AG04450 (cell line): ENCODE data around the gene FAM20A. TPM values are rescaled to one million over a fixed set of nuclear protein-coding genes. Genes with fewer than 3 reads are reported as not detected.
A peak's percentile ranks its signal among the peaks of the same experiment; 100 is the strongest.

ENCODE experiments used
- CTCF ChIA-PET: fragments of 300-600, 350-600 bp; formaldehyde crosslinking; extraction: SDS; loops from one replicate; lab custom pipeline; 2022; ENCODE audit warnings: antibody characterized with exemption, inconsistent platforms; lab: Charles Lee
- POLR2A ChIA-PET: fragments of 350-600 bp; formaldehyde crosslinking; extraction: SDS; loops from one replicate; lab custom pipeline; 2021; ENCODE audit warnings: antibody characterized with exemption, inconsistent platforms; lab: Yijun Ruan, JAX
- DNase-seq: peaks from one replicate; pipeline ENCODE4 v3.0.0-alpha.2; 2011; ENCODE audit warnings: low read depth, low spot score
- H3K27ac ChIP-seq: one replicate; pipeline ENCODE4 v1.5.1; 2012; ENCODE audit warnings: low read depth, low read length, control low read depth
- H3K27me3 ChIP-seq: one replicate; pipeline ENCODE4 v1.6.0; 2012; ENCODE audit warnings: low read length; ENCODE audit not compliant: control insufficient read depth, insufficient read depth
- H3K4me3 ChIP-seq: 2 replicates; pipeline ENCODE4 v1.5.1; 2011; ENCODE audit warnings: mild to moderate bottlenecking, low read depth, low read length, control low read depth
- H3K9me3 ChIP-seq: 2 replicates; pipeline ENCODE4 v1.5.1; 2012; ENCODE audit warnings: low read length; ENCODE audit not compliant: control insufficient read depth, insufficient read depth
- polyA plus RNA-seq: library from polyadenylated mRNA; depleted of rRNA; stranded (reverse); fragments of >200 nt; gene quantifications from 2 replicates; pipeline ENCODE4 v1.2.3, GENCODE V29; 2011
- TF ChIP-seq, protein P1 (sequence below): IDR thresholded peaks from 2 replicates; pipeline ENCODE4 v1.5.1; 2011; ENCODE audit warnings: low read depth, low read length, control low read depth, inconsistent platforms

Gene FAM20A
- polyA plus RNA-seq, 1 experiment: not detected

DNA sequence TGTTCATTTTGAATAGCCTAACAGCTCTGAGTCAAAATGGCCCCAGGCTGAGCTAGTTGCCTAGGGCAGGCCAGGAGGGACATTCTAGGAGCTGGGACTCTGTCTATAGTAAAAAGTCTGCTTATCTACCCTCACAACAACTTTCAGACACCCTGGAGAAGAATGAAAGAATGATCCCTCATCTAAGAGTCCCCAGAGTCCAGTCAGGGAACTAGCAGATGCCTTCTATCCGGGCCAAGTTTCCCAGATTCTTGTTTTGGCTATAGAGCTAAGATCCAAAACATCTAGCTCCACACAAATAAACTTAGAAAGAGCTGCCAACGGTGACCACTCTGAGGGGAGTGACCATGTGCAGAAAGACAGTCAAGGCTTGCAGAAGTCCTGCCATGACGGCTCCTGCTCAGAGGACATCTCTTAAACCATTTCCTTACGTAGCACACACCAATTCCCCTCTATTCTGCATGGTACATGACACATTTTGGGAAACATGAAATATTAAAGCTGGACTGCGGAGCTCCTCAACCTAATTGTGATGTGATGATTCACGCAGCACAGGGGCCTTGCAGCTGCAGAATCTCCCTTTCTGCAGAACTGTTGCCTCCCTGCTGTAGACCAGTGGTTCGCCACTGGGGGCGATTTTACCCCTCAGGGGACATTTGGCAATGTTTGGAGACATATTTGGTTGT lies 24.2 kb downstream of the FAM20A start:
- no peak overlapping the region for H3K4me3 ChIP-seq
- TF ChIP-seq, protein P1, sequence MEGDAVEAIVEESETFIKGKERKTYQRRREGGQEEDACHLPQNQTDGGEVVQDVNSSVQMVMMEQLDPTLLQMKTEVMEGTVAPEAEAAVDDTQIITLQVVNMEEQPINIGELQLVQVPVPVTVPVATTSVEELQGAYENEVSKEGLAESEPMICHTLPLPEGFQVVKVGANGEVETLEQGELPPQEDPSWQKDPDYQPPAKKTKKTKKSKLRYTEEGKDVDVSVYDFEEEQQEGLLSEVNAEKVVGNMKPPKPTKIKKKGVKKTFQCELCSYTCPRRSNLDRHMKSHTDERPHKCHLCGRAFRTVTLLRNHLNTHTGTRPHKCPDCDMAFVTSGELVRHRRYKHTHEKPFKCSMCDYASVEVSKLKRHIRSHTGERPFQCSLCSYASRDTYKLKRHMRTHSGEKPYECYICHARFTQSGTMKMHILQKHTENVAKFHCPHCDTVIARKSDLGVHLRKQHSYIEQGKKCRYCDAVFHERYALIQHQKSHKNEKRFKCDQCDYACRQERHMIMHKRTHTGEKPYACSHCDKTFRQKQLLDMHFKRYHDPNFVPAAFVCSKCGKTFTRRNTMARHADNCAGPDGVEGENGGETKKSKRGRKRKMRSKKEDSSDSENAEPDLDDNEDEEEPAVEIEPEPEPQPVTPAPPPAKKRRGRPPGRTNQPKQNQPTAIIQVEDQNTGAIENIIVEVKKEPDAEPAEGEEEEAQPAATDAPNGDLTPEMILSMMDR: peak; percentile 37
- POLR2A ChIA-PET: interaction anchor here (1.0 kb wide), 1 partner anchor 121 kb away, joined by 3 read pairs; no protein-coding TSS in a partner anchor
- H3K9me3 ChIP-seq: no peaks in the 10 kb centered on the region
- H3K27me3 ChIP-seq: peaks cover 3% of the 10 kb centered on the region
- no peak overlapping the region for H3K27ac ChIP-seq
- peak; percentile 10 for DNase-seq
- CTCF ChIA-PET: interaction anchor here (0.6 to 1.7 kb wide), 3 partner anchors 11 to 37 kb away, joined by 3 to 4 read pairs (median 3); no protein-coding TSS in a partner anchor

DNA sequence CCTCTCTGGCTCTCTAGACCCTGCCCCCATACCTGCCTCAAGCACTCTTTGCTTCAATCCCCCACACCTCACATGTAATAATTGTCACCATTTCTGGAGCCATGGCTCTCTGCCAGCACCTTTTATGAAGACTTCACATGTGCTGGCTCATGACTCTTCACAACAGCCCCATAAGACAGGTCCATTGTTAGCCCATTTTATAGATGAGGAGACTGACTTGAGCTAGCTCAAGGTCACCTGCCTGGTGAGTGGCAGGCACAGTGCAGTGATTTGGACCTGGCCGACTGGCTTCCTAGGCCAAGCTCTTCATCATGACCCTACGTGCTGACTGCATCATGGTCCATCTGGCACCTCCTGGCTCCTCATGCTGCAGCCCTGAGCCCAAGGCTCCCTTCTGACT lies 25.0 kb downstream of the FAM20A start:
- Histone ChIP-seq H3K4me3 (no peak overlapping the region), H3K27ac (no peak overlapping the region), H3K27me3 (peaks cover 3% of the 10 kb centered on the region), H3K9me3 (no peaks in the 10 kb centered on the region)
- TF ChIP-seq, protein P1: no peak
- ChIA-PET CTCF (no interaction called here), POLR2A (no interaction called here)
- no peak for DNase-seq

DNA sequence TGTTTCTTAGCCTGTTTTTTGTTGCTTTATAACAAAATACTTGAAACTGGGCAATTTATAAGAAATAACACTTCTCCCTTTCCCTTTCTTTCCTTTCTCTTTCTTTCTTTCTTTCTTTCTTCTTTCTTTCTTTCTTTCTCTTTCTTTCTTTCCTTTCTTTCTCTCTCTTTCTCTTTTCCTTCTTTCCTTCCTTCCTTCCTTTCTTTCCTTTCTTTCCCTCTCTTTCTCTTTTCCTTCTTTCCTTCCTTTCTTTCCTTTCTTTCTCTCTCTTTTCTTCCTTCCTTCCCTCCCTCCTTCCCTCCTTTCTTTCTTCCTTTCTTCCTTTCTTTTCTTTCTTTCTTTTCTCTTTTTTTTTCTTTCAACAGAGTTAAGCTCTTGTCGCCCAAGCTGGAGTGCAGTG lies 27.8 kb downstream of the FAM20A start:
- ChIA-PET CTCF (interaction anchor here (0.7 kb wide), 1 partner anchor 185 kb away, joined by 5 read pairs; no protein-coding TSS in a partner anchor), POLR2A (interaction anchor here (0.5 kb wide), 1 partner anchor 97 kb away, joined by 6 read pairs; no protein-coding TSS in a partner anchor)
- Histone ChIP-seq H3K4me3 (no peak overlapping the region), H3K27me3 (no peaks in the 10 kb centered on the region), H3K9me3 (no peaks in the 10 kb centered on the region), H3K27ac (no peak overlapping the region)
- no peak for DNase-seq
- TF ChIP-seq, protein P1: no peak

DNA sequence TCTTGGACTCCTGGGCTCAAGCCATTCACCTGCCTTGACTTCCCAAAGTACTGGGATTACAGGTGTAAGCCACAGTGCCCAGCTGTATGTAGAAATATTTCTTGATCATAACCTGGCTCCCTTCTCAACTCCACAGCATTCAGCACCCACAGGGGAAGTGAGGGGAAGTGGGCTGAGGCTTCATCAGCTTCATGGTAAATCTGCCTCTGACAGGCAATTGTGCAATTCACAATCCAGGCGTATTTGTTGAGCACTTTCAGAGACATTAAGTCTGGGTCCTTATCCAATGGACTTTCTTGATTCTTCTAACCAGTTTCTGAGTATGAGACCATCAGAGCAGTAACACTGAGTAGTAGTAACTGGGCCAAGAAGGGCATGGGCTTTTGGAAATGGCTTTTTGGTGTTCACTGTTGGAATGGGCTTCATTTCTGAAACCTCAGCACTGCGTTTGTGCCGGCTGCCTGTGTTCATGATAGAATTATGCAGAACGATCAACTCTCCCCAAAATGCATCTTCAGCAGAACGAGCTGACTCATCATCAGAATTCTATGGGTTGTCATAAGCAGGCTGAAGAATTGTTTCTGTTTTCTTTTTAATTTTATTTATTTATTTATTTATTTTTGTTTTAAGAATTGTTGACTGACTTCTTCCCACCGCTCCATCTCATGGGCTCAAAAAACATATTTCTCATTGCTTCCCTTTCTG lies 28.9 kb downstream of the FAM20A start:
- Histone ChIP-seq H3K27ac (no peak overlapping the region), H3K27me3 (no peaks in the 10 kb centered on the region), H3K9me3 (no peaks in the 10 kb centered on the region), H3K4me3 (no peak overlapping the region)
- POLR2A ChIA-PET: no interaction called here
- TF ChIP-seq, protein P1: no peak
- no peak for DNase-seq
- CTCF ChIA-PET: interaction anchor here (0.5 kb wide), 1 partner anchor 1955 kb away, joined by 4 read pairs; no protein-coding TSS in a partner anchor

DNA sequence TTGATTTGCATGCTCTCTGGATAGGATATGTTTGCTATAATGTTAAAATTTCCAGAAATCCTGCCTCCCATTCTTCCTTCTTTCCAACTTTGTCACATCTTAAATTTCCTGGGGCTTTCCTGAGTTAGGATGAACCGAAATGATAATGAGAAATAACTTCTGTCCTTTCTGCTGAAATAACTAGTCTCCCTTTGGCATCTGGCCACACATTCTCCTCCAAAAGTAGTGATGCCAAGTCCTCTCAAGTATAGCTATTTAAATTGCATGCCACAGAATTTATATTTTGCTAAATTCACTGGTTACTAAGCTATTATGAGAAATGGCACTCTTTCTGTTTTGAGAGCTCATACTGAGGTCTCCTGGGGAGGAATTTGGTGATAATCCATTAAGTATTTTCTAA lies 30.6 kb downstream of the FAM20A start:
- no peak overlapping the region for H3K27ac ChIP-seq
- CTCF ChIA-PET: no interaction called here
- no peaks in the 10 kb centered on the region for H3K9me3 ChIP-seq
- POLR2A ChIA-PET: no interaction called here
- TF ChIP-seq, protein P1: no peak
- DNase-seq: no peak
- no peak overlapping the region for H3K4me3 ChIP-seq
- H3K27me3 ChIP-seq: no peaks in the 10 kb centered on the region
